Amniotic stem cell (primary cell): ENCODE results near the gene PCDHGB3.
"Not testable (repeated sequence)": the region's sequence is repeated elsewhere in the genome, so short reads cannot be mapped to it uniquely, and the experiment has no call there.

Experiments
- DNase-seq: peaks from one replicate; lab custom pipeline; 2025; lab: John Stamatoyannopoulos, UW

The PCDHGB3 gene

GRCh38 chr5:141369994-141370848, at the start of gene PCDHGB3:
PCDHGB3 (plus strand) TSS chr5:141370242; CDS start chr5:141370395, 153 bp downstream.
- no peak for DNase-seq

- no peak for DNase-seq
These were observed 47.8 kb upstream of the PCDHGB3 start for GRCh38 chr5:141322261-141322660.

- peak; percentile 23 for DNase-seq
These were observed 43.8 kb upstream of the PCDHGB3 start for GRCh38 chr5:141326088-141326854.

- DNase-seq, result no peak
These were observed 41.8 kb upstream of the PCDHGB3 start for GRCh38 chr5:141328231-141328630.

GRCh38 chr5:141330299-141331080, 39.6 kb upstream of the PCDHGB3 start, which contains the start of gene PCDHGA1:
PCDHGA1 (plus strand) TSS chr5:141330514.
- DNase-seq, result peak; percentile 2

- DNase-seq, result not testable (repeated sequence)
These were observed 37.5 kb upstream of the PCDHGB3 start for GRCh38 chr5:141332571-141332970.

GRCh38 chr5:141338538-141339306, 31.3 kb upstream of the PCDHGB3 start, which contains the start of gene PCDHGA2:
PCDHGA2 (plus strand) TSS chr5:141338760.
- DNase-seq, result no peak

- not testable (repeated sequence) for DNase-seq
These were observed 29.2 kb upstream of the PCDHGB3 start for GRCh38 chr5:141340781-141341354.

GRCh38 chr5:141342773-141343172, 27.3 kb upstream of the PCDHGB3 start:
- no peak for DNase-seq

GRCh38 chr5:141343242-141343952, 26.6 kb upstream of the PCDHGB3 start, which contains the start of gene PCDHGA3:
PCDHGA3 (plus strand) TSS chr5:141343829; CDS start chr5:141344034, 205 bp downstream.
- no peak for DNase-seq

- no peak for DNase-seq
These were observed 26.0 kb upstream of the PCDHGB3 start for GRCh38 chr5:141343953-141344463.

- DNase-seq, result no peak
These were observed 24.7 kb upstream of the PCDHGB3 start for GRCh38 chr5:141345327-141345726.

- DNase-seq, result not testable (repeated sequence)
These were observed 24.0 kb upstream of the PCDHGB3 start for GRCh38 chr5:141346017-141346416.

GRCh38 chr5:141349917-141350619, 20.0 kb upstream of the PCDHGB3 start, which contains the start of gene PCDHGB1:
PCDHGB1 (plus strand) TSS chr5:141350099; CDS start chr5:141350261, 162 bp downstream.
- DNase-seq, result peak; percentile 13

- no peak for DNase-seq
These were observed 18.5 kb upstream of the PCDHGB3 start for GRCh38 chr5:141351591-141351990.

GRCh38 chr5:141354900-141355469, 15.1 kb upstream of the PCDHGB3 start, which contains the start of gene PCDHGA4:
PCDHGA4 (plus strand) TSS chr5:141355021; CDS start chr5:141355108, 87 bp downstream.
- no peak for DNase-seq

- DNase-seq, result no peak
These were observed 14.4 kb upstream of the PCDHGB3 start for GRCh38 chr5:141355641-141356040.

GRCh38 chr5:141356133-141356532, 13.9 kb upstream of the PCDHGB3 start:
- no peak for DNase-seq

GRCh38 chr5:141356950-141357349, 13.1 kb upstream of the PCDHGB3 start:
- no peak for DNase-seq
